ENCODE data around the gene KCTD2. TPM values are rescaled to one million over a fixed set of nuclear protein-coding genes. Genes with fewer than 3 reads are reported as not detected.
"Not testable (repeated sequence)": the region's sequence is repeated elsewhere in the genome, so short reads cannot be mapped to it uniquely, and the experiment has no call there.

KCTD2 gene
- total RNA-seq, 2 donors from 2014 or later = 16.7 to 19.7 TPM

GRCh38 chr17:75068750-75069149, 21.7 kb downstream of the KCTD2 start:
- ATAC-seq (no peak), DNase-seq (no peak)
- intact Hi-C loops (cut with DNase I, micrococcal nuclease) = no loop called here

DNA sequence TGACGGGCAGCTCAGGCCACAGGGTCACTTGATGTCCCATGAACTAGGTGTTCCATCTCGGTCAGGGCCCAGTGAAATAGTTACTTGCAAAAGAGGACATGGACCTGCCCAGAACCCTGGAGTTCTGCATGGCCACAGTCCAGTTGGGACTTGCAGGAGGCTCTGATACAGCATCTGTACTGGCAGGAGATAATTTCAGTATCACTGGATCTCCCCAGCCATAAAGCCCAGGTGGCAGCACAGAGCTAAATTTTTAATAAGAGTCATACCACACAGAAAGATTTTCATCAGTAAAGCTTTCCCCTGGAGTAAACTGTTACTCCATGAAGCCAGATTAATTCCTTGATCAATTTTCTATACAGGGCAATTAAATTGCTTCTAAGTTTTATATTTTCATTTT, 22.8 kb downstream of the KCTD2 start:
- intact Hi-C loops (cut with DNase I, micrococcal nuclease) = no loop called here
- DNase-seq = peak in 1 of 2 donors; percentile 47
- ATAC-seq = peak; percentile 41

GRCh38 chr17:75071478-75072271, 24.6 kb downstream of the KCTD2 start:
- ATAC-seq; intact Hi-C loops (cut with DNase I, micrococcal nuclease): not testable (repeated sequence)

DNA sequence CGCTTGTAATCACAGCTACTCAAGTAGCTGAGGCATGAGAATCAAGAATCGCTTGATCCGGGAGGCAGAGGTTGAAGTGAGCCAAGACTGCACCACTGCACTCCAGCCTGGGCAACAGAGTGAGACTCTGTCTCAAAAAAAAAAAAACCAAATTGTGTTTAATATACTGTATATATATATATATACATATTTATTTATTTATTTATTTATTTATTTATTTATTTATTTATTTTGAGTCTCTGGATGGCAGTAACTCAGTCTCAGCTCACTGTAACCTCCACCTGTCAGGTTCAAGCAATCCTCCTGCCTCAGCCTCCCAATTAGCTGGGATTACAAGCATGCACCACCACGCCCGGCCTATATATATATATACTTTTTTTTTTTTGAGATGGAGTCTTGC, 25.9 kb downstream of the KCTD2 start:
- ATAC-seq; DNase-seq; intact Hi-C loops (cut with DNase I, micrococcal nuclease): not testable (repeated sequence)

More at GRCh38 chr17:75071478-75072271, 24.6 kb downstream of the KCTD2 start:
- DNase-seq = not testable (repeated sequence)

GRCh38 chr17:75073618-75074047, 26.6 kb downstream of the KCTD2 start:
- intact Hi-C loops (cut with DNase I, micrococcal nuclease) = no loop called here
- DNase-seq = peak; percentile 43 to 44
- peak; percentile 72 for ATAC-seq

DNA sequence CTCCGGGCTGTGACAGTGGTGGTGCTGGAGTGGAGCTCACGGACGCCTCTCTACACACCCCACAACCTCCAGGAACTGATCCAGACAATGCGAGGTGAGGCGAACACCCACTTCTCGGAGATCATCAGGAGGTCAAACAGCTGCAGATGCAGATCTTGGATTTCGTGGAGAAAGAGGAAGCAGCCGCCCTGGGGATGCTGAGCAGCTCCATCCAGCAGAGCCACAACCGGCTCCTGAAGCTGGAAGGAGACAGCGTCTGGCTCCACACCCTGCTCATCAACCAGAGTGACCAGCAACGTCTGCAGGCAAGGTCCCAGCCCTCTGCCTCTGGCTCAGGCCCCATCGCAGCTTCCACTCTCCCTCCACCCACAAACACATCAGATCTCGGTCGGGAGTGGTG, 27.5 kb downstream of the KCTD2 start:
- no peak for ATAC-seq
- intact Hi-C loops (cut with DNase I, micrococcal nuclease) = no loop called here
- no peak for DNase-seq

GRCh38 chr17:75075597-75076336, 28.7 kb downstream of the KCTD2 start:
- intact Hi-C loops (cut with DNase I, micrococcal nuclease) = no loop called here
- ATAC-seq (no peak), DNase-seq (no peak)

- ATAC-seq = peak; percentile 39
- intact Hi-C loops (cut with DNase I, micrococcal nuclease) = no loop called here
- DNase-seq = peak; percentile 66 to 72
These were observed 30.1 kb downstream of the KCTD2 start for GRCh38 chr17:75077072-75077495.

DNA sequence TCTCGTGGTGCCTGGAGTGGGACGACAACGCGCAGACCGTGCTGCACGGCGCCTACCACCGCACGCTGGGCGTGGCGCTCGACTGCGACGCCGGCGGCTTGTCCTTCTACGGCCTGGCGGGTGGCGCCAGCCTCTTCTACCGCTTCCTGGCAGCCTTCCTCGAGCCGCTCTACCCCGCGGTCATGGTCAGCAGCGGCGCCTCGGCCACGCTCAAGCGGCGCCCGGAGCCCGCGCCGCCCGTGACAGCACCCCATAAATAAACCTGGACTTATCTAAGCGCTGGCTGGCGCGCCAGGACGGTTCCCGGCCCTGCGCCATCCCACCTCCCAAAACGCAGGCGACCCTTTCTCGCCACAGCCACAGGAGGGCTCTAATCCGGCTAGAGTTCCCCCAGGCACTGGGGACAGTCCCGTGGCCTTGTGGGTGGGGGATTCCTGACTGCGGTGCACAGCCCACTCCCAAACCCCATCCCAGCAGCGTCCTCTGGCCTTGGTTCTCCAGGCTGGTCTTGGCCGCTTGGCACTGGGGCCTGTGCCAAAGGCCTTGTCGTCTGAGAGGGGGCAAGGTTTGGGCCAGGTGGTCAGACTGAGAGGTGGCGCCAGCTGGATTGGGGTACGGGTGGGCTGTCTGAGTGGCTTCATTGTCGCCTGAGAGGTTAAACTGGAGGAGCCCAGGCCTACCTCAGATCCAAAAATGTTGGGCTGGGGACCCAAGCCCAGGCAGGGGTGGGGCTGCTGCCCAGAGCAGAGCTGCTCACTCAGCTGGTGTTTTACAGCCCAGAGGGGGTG, 30.7 kb downstream of the KCTD2 start:
- peak; percentile 70 for ATAC-seq
- DNase-seq = peak; percentile 76 to 83
- intact Hi-C loops (cut with DNase I, micrococcal nuclease) = no loop called here

GRCh38 chr17:75078284-75079022, 31.4 kb downstream of the KCTD2 start:
- ATAC-seq (peak; percentile 18), DNase-seq (peak in 1 of 2 donors; percentile 34)
- intact Hi-C loops (cut with DNase I, micrococcal nuclease) = no loop called here

DNA sequence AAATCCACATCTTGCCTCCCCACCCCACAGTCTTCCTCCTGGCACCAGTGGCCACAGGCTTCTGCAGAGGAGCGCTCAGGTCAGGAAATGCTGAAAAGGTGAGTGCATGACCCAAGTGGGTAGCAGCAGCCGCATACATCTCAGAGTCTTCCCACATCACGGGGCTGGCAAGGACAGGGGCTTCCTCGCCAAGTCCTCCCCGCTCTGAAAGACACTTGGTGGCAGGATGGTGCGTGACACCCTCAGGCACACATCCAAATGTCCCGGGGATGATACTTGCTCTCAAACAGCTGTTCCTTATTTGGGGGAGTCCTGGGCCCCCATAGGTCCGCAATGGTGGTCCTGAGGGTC, 32.0 kb downstream of the KCTD2 start:
- no peak for ATAC-seq
- no peak for DNase-seq
- intact Hi-C loops (cut with DNase I, micrococcal nuclease) = no loop called here

DNA sequence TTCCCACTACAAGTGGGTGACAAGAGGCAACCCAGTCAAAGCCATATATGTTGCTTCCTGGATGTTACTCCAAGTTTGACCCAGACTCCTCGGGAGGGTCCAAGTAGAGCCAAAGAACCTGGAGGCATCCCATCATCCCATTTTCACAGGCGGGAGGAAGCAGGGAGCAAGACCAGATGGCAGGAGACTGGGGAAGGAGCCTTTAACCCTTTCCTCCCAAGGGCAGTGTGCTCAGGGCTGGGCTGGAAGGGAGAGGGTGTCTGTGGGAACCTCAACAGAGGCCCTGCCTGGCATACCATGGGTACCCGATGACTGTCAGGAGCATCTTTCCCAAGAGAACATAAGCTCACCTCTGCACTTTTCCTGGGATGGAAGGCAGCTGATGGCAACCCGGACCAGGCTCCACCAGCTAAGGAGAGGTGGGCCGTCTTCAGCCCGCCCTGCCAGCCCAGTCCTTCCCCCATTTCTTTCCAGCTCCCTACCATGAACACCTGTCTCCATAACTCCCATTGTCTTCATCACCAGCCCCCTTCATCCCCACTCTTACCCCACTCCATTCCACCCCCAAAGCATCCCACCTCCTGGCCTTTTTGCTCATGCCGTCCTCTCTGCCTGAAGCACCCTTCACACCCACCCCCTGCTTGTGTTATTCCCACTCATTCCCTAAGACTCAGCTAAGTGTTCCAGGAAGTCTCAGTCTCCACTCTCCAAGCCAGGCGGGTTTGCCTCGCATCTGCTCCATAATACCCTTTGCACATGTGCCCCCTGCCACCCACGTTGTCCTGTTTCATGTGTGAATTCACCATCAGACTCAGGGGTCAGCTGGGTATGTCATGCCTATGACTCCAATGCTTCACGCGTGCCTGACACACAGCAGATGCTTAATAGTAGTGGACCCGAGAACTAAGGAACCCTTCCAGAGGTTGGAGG, 34.9 kb downstream of the KCTD2 start:
- intact Hi-C loops (cut with DNase I, micrococcal nuclease) = no loop called here
- ATAC-seq (no peak), DNase-seq (no peak)

DNA sequence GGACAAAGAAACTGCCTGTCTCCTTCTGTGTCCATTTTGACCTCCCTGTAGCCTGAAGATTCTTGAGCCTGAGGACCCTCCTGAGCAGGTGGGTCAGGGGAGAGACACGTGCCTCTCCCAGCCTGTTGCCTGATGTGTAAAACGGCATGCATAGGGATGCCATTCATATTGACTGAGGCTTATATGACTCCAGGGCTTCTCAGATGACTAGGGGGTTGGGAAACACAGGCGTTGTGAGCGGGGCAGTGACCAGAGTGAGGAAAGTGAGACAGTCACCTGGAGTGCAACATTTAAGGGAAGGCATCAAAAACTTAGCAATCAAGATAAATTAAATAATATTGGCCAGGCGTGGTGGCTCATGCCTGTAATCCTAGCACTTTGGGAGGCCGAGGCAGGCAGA, 35.7 kb downstream of the KCTD2 start:
- DNase-seq (no peak), ATAC-seq (no peak)
- intact Hi-C loops (cut with DNase I, micrococcal nuclease) = no loop called here

DNA sequence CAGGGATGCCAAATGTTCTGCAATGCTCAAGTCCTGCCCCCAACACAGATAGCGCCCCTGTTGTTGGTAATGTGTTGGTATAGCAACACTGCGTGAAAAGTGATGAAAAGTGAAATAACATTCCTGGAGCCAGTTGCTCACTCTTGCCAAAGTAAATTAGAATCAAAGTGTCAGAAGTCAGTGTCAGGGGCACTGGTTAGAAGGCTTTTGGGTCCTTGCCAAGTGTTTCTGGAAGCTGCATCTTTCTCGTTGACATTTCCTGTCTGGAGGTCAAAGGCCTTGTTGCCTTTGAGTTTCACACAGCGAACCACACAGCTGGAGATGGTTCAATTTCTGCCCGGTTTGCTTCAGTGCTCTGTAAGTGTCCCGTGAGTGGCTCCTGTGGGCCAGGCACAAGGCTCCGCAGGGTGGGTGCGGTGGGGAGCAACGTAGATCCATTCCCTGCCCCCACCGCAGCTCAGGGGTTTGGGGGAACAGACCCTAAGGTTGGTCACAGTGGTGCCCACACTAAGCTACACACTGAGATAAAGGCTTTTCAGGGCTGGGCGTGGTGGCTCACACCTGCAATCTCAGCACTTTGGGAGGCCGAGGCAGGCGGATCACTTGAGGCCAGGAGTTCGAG, 37.1 kb downstream of the KCTD2 start:
- intact Hi-C loops (cut with DNase I, micrococcal nuclease) = no loop called here
- no peak for DNase-seq
- no peak for ATAC-seq

GRCh38 chr17:75086496-75087181, 39.6 kb downstream of the KCTD2 start:
- intact Hi-C loops (cut with DNase I, micrococcal nuclease) = no loop called here
- DNase-seq = peak; percentile 59 to 71

GRCh38 chr17:75087182-75087557, 40.1 kb downstream of the KCTD2 start:
- intact Hi-C loops (cut with DNase I, micrococcal nuclease) = no loop called here
- DNase-seq (no peak), ATAC-seq (no peak)

More at GRCh38 chr17:75086496-75087181, 39.6 kb downstream of the KCTD2 start:
- peak; percentile 56 for ATAC-seq

Measured in left colon (tissue), 2 donors.